Stimulated activated CD4-positive, alpha-beta T cell treated with anti-CD3 and anti-CD28 coated beads, Interleukin-4, amount 100 ng/mL, for 24 hours (primary cell): Measurements from ENCODE around the gene FIS1.
"Not testable (repeated sequence)": the region's sequence is repeated elsewhere in the genome, so short reads cannot be mapped to it uniquely, and the experiment has no call there.

Experiments used
- DNase-seq: peaks from one replicate; pipeline ENCODE4 v3.0.0-alpha.2; 2020

Gene FIS1

GRCh38 chr7:101202603-101202918 is 42.3 kb downstream of the FIS1 start:
- no peak for DNase-seq

GRCh38 chr7:101201695-101202602 is 42.9 kb downstream of the FIS1 start:
- no peak for DNase-seq

GRCh38 chr7:101200862-101201599 is 43.9 kb downstream of the FIS1 start, which contains the start of gene MOGAT3:
MOGAT3 (minus strand) TSS chr7:101201036; CDS start chr7:101200854, 182 bp downstream.
- no peak for DNase-seq

- DNase-seq = no peak
Observed at GRCh38 chr7:101200504-101200861, 44.4 kb downstream of the FIS1 start.

GRCh38 chr7:101199522-101199921 is 45.4 kb downstream of the FIS1 start:
- not testable (repeated sequence) for DNase-seq

- no peak for DNase-seq
Observed at GRCh38 chr7:101198476-101198875, 46.4 kb downstream of the FIS1 start.

GRCh38 chr7:101197991-101198390 is 46.9 kb downstream of the FIS1 start:
- no peak for DNase-seq

GRCh38 chr7:101195884-101196283 is 49.0 kb downstream of the FIS1 start:
- no peak for DNase-seq
